CD4-positive, alpha-beta T cell treated with Interleukin-2 at 100 ng/mL for 4 hours (primary cell): ENCODE data around the gene CKAP2.
"Not testable (repeated sequence)": the region's sequence is repeated elsewhere in the genome, so short reads cannot be mapped to it uniquely, and the experiment has no call there.

Experiments used
- DNase-seq: peaks from one replicate; pipeline ENCODE4 v3.0.0-alpha.2; 2020; ENCODE audit warnings: low spot score

Gene CKAP2, protein sequence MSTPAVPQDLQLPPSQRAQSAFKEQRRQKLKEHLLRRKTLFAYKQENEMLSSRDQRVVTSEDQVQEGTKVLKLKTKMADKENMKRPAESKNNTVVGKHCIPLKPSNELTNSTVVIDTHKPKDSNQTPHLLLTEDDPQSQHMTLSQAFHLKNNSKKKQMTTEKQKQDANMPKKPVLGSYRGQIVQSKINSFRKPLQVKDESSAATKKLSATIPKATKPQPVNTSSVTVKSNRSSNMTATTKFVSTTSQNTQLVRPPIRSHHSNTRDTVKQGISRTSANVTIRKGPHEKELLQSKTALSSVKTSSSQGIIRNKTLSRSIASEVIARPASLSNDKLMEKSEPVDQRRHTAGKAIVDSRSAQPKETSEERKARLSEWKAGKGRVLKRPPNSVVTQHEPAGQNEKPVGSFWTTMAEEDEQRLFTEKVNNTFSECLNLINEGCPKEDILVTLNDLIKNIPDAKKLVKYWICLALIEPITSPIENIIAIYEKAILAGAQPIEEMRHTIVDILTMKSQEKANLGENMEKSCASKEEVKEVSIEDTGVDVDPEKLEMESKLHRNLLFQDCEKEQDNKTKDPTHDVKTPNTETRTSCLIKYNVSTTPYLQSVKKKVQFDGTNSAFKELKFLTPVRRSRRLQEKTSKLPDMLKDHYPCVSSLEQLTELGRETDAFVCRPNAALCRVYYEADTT

DNA sequence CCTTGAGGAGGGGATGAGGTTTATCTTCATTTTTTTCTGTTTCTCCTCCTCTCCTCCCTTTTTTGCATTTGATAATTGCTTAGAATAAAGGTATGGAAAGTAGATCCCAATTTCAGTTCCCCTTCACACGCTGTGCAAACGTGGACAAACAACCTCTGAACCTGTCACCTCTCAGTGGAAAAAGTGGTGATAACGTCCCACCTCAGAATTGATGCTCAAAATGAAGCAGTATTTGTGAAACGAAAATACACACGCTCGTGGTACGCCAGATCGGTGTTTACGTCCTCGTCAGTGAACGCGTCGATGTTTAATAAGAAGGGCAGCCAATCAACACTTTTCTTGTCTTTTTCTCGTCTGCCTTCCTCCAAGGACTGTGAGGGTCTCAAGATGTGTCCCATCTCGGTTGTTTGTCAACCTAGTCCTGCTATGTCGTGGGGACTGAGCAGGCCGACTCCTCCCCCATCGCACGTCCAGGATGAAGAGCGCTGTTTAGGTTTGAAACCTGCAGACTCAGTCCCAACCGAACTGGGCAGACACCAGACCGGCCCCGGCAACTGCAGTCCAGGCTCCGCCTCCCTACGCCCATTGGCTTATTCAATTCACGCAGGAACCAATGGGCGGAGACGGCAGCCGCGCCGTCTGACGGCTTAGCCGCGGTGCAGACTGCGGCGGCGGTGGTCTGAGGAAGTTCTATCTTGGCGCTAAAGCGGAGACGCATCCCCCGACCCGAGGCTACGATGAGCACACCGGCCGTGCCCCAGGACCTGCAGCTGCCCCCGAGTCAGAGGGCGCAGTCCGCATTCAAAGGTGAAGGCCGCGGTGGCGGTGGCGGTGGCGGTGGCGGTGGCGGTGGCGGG, at the start of gene CKAP2:
CKAP2 (plus strand) TSS at position 659 of the 857 bp plus-strand sequence; CDS start at position 738, 79 bp downstream.
- peak; percentile 94 for DNase-seq

- no peak for DNase-seq
These were observed 49.3 kb upstream of the CKAP2 start, which contains the start of gene THSD1 for GRCh38 chr13:52405767-52406494. Gene THSD1, minus strand, starts transcription at chr13:52406172. Its CDS starts 3,572 bp downstream, at chr13:52402600.

- no peak for DNase-seq
These were observed 48.6 kb upstream of the CKAP2 start for GRCh38 chr13:52406629-52407028.

- DNase-seq: not testable (repeated sequence)
These were observed 47.8 kb upstream of the CKAP2 start for GRCh38 chr13:52407436-52407835.

DNA sequence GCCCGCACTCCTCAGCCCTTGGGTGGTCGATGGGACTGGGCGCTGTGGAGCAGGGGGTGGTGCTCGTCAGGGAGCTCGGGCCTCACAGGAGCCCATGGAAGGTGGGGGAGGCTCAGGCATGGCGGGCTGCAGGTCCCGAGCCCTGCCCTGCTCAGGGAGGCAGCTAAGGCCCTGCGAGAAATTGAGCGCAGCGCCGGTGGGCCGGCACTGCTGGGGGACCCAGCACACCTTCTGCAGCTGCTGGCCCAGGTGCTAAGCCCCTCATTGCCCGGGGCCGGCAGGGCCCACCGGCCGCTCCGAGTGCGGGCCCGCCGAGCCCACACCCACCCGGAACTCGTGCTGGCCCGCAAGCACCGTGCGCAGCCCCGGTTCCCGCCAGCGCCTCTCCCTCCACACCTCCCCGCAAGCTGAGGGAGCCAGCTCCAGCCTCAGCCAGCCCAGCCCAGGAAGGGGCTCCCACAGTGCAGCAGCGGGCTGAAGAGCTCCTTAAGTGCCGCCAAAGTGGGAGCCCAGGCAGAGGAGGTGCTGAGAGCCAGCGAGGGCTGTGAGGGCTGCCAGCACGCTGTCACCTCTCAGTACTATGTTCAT, 47.1 kb upstream of the CKAP2 start:
- not testable (repeated sequence) for DNase-seq

DNA sequence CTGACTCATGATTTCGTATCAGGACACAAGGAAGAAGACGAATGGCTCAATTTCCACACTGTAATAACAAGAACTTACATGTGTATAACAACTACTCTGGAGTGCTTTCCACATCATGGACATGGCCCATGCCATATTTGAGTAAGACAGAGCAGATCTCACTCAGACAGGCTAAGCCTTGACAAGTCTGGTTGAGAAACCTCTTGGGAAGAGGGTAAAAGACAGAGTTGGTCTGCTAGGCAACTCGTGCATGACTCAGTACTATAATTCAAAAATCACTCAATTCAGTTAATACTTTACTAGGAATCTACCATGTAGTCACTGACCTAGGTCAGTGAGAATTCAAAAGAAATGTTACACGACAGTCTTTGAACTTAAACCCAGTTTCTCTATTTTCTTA, 43.6 kb upstream of the CKAP2 start:
- no peak for DNase-seq

DNA sequence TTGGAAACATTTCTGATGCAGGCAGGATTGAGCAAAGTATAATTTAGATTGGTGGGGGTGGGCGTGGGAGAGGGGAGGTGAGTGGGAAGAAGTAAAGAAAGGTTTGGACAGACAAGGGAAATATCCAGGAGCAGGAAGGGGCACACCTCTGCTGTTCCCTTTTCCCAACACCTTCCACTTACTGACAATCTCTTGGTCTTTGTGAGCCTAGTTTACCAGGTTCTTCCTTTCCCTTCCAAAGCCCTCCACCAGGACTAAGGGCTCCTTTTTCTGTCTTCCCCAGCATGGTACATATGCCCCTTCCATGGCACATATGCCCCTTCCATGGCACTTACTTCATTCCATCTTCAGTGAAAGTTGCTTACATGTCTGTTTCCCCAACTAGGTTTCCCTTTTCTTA, 43.1 kb upstream of the CKAP2 start:
- DNase-seq: no peak

DNA sequence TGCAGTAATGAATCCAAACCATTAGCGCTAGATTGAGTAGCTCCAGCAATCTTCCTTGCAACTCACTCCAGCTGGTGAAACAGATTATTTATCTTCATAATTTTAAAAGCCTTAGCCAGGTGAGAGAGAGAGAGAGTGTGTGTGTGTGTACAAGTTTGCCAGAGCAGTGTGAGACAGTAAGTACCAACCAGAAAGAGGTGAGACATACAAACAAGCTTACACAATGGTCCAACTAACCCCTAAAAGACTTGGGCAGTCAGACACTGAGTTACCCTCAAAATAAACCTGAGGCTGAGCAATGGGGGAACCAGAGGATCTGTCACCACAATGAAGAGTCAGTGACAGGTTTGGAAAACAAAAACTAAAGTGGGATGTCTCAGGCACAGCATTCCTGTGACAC, 41.2 kb upstream of the CKAP2 start:
- no peak for DNase-seq

DNA sequence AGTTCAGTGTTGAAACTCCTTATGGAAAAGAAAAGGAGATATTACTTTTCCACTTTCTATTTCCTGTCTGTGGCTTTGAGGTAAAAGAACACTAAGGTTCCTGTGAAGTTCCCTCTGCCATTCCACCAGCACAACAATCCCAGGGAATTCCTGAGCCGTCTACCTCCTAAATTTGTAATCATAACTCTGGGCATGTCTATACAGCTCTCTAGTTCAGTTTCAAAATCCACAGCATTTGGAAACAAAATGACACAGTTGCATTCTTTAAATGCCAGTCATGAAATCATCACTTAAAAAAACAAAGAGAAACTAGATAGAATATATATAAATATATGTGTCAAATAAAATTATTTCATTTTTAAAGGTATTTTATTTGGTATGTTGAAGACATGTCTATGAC, 40.3 kb upstream of the CKAP2 start:
- DNase-seq: no peak

DNA sequence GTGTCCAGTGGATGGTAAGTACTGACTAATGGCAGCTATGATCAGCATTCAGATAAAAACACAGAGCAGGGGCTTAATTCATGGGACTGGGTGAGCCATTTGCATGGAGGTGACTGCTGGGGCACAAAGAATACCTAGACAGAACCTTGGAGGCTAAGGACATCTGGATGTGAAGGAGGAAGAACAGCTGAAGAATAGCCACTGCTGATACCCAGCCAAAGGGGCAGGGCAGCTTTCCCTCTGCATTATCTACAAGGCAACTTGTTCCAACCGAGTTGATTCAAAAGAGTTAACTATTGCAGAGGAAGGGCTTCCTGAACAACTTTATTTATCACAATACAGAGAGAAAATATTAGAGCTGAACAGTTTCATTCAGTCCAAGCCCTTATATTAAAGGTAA, 36.2 kb upstream of the CKAP2 start:
- no peak for DNase-seq

GRCh38 chr13:52421216-52421615, 34.1 kb upstream of the CKAP2 start:
- DNase-seq: no peak

DNA sequence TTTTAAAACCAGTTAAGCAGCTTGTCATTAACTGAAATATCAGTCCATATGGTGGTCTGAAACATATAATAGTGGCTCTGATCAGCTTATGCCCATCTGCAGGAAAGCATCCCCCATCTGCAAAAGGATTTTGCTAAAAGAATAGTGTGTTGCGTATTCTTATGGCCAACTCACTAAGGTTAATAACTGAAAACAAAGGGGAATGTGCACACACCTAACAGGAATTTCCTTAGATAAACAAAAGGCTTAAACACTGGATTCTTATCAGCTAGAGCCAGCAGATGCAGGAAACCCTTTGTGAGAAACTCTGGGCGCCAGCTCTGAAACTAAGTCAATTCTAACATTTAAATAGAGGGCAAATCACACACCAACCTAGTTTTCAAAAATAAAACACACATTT, 27.0 kb upstream of the CKAP2 start:
- no peak for DNase-seq

GRCh38 chr13:52432456-52432855, 22.8 kb upstream of the CKAP2 start:
- no peak for DNase-seq

GRCh38 chr13:52446265-52446664, 9.0 kb upstream of the CKAP2 start:
- DNase-seq: no peak

- DNase-seq: no peak
These were observed 7.9 kb upstream of the CKAP2 start for GRCh38 chr13:52447354-52447753.

DNA sequence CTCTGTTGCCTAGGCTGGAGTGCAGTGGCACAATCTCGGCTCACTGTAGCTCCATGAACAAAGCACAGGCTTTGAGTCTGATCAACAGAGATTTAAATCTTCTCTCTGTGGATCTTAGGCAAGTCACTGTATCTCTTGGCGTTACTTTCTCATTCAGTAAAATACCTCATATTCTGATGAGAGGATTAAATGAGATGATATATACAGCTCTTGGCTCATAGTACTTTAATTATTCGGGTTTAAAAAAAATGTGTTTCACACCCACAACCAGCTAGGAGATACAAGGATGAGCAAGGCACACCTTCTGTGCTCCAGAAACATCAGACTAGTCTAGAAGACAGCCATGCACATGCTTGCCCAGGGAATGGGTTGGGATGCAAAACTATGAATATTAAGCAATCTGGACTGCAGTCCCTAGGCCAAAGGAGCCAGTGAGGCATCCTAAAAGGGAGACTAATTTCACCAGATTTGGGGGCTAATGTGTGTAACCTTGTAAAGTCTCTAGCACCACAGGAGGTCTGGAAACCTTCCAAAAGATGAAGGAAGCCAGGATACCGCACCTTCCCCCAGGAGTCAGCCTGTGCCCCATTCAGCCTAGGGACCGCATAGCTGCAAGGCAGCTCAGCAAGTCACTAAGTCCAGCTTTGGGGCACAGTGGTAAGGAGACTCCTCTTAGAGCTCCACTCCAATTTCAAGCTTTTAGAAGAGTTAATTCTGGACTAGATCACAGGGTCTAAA, 7.3 kb upstream of the CKAP2 start:
- DNase-seq: no peak

DNA sequence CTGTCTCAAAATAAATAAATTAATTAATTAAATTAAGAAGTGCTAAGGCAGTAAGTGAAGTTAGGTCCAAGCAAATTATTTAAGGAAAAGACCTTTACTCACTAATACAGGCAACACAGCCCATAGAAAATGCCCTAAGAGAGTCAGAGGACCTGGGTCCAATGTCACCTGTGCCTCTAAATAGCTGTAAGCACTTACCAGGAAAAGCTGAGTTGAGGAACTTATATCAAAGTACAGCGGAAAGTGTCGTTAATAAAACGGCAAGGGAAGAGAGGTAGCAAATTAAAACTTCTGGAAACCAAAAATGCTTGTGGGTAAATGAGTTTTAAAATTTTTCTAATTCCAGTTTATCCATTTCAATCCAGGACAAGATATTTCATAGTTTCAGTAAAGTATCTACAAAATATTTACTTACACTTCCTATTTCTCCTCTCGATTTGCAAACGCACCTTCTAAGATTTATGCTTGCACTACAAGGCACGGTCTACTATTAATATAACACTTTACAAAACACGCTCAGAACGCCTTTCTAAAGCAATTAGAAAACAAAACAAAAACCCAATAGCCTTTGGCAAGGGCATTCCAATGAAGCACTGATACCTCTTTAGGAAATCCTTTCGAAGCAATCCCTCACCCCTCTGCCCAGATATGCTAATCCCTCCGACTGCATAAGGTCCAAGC, 5.8 kb upstream of the CKAP2 start:
- no peak for DNase-seq

DNA sequence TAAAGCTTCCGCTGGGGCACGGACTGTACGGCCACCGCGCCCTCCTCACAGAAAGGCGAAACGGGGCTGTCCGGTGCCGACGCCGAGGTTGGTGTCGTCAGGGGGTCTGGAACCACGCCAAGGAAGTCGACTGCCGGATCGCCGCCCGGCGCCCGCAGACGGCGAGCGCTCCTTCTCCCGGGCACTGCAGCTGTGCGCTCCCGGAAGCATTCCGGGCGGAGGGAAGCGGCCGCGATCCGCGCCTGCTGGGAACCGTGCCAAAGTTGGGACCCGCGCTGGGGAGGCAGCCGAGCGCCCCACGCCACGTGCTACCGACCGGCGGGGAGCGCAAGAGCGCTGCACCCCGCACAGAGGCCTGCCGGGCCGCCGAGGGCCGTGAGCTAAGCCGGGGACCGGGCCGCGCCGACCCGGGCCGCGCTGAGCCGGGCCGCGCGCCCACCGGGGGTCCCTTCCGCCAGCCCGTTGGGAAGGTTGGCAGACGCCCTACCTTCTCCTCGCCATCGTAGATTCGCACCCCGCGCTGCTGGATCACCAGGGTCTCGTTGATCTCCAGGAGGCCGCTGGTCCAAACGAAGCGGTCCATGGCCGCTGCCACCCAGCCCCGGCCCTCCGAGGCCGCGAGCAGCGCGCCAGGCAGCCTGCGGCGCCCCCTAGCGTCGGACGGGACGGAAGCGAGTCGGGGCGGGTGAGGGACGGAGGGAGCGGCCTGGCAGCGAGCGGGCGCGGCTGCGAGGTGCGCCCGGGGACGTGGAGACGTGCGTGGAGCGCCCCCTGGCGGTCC, 5.1 kb upstream of the CKAP2 start, which contains the start of gene VPS36:
VPS36 (minus strand) TSS at position 623 of the 781 bp plus-strand sequence; CDS start at position 583, 40 bp downstream.
- peak; percentile 96 for DNase-seq

DNA sequence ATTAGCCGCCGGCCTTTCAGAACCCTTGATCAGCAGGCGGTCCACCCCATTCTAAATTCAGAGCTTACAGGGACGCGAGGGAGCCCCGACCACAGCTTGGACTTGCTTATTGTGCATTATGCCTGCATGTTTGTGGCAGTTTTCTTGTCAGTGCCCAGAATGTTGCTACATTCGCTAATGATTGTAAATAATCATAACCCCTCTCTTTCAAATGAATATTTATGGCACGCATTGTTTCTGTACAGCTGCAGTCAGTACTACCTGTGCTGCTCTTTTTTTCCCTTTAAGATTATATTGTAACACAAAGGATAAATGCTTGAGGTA, 4.5 kb upstream of the CKAP2 start:
- no peak for DNase-seq
